Upper lobe of left lung (tissue), 4 donors: Measurements from ENCODE around the gene CRLF2.

Experiments
- POLR2A ChIP-seq, 4 donors: fragments of 450-650 bp; IDR thresholded peaks; one replicate each; pipeline ENCODE4 v1.5.1; 2016 to 2017; ENCODE audit warnings: antibody characterized with exemption in 4 of 4, mild to moderate bottlenecking in 2 of 4
- POLR2AphosphoS5 ChIP-seq, 2 donors: sonication (generic); formaldehyde crosslinking; IDR thresholded peaks; one replicate each; pipeline ENCODE4 v1.5.1; 2017; ENCODE audit warnings: antibody characterized with exemption in 2 of 2
- TF ChIP-seq, protein P1 (sequence below), 6 experiments: fragments of 450-650 bp in 4 of 6; fragments of 200-600 bp in 2 of 6; sonication (generic) in 2 of 6; IDR thresholded peaks; one replicate each; pipeline ENCODE4 v1.5.1; 2016 to 2019; ENCODE audit warnings: antibody characterized with exemption in 6 of 6

DNA sequence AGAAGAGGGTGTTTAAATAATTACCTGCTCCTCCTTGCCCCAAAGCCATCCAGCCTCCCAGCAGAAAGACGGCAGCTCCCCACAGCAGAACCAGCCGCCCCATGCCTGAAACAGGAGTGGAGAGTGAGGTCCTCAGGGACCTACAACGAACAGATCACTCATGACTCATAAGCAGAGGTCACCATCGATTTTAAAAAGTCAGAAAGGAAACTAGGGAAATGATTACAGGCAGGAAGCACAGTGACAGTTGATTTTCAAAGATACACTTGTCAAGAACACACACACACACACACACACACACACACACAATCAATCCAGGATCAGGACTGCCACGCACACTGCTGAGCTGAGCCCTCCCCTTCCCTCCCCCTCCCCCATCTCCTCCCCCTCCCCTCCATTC lies at the start of gene CRLF2:
- TF ChIP-seq, protein P1, sequence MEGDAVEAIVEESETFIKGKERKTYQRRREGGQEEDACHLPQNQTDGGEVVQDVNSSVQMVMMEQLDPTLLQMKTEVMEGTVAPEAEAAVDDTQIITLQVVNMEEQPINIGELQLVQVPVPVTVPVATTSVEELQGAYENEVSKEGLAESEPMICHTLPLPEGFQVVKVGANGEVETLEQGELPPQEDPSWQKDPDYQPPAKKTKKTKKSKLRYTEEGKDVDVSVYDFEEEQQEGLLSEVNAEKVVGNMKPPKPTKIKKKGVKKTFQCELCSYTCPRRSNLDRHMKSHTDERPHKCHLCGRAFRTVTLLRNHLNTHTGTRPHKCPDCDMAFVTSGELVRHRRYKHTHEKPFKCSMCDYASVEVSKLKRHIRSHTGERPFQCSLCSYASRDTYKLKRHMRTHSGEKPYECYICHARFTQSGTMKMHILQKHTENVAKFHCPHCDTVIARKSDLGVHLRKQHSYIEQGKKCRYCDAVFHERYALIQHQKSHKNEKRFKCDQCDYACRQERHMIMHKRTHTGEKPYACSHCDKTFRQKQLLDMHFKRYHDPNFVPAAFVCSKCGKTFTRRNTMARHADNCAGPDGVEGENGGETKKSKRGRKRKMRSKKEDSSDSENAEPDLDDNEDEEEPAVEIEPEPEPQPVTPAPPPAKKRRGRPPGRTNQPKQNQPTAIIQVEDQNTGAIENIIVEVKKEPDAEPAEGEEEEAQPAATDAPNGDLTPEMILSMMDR (IDR thresholded peaks at IDR 0.05) = no peak
- no peak for TF ChIP-seq POLR2AphosphoS5 (IDR thresholded peaks at IDR 0.05)
- no peak for TF ChIP-seq POLR2A (IDR thresholded peaks at IDR 0.05)
